GM19468 (cell line): ENCODE data around the gene ZNF487.
"Not testable (repeated sequence)": the region's sequence is repeated elsewhere in the genome, so short reads cannot be mapped to it uniquely, and the experiment has no call there.

Experiments used
- ATAC-seq: cut with Tn5 transposase; IDR thresholded peaks from one replicate; pipeline ENCODE4 v1.9.1; 2021; ENCODE audit warnings: mild to moderate bottlenecking, moderate library complexity, moderate number of reproducible peaks; ENCODE audit not compliant: unreplicated experiment; ENCODE audit errors: extremely low read depth

Gene ZNF487

DNA sequence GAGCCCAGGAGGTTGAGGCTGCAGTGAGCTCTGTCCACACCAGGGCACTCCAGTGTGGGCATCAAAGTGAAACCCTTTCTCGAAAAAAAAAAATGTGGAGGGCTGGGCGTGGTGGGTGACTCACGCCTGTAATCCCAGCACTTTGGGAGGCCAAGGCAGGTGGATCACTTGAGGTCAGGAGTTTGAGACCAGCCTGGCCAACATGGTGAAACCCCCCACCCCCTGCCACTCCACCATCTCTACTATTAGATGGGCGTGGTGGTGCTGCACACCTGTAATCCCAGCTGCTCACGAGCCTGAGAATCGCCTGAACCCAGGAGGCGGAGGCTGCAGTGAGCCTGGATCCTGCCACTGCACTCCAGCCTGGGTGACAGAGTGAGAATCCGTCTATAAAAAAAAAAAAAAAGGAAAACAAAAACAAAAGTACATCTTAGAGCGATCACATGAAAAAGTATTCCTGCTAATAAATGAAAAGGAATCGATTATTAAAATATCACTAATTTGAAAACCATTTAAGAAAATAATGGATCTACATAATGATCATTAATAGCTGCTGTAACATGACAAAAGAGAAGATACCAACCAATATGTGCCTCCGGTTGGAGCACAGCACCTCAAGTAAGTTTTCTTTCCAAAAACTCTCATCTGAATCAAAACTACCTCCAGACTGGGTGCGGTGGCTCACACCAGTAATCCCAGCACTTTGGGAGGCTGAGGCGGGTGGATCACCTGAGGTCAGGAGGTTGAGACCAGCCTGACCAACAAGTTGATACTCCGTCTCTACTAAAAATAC, 32.8 kb upstream of the ZNF487 start:
- ATAC-seq = no peak

DNA sequence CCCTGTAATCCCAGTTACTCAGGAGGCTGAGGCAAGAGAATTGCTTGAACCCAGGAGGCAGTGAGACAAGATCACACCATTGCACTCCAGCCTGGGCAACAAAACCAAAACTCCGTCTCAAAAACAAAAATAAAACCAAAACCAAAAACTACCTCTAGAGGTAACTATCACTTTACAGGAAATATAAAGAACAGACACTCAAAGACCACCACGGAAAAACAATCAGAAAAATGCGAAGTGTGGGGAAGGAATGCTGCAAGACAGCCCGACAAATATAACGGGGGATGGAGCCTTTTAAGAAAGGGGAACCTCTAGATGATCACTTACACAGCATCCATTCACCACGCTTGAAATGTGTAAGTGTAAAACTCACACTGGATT, 32.2 kb upstream of the ZNF487 start:
- no peak for ATAC-seq

DNA sequence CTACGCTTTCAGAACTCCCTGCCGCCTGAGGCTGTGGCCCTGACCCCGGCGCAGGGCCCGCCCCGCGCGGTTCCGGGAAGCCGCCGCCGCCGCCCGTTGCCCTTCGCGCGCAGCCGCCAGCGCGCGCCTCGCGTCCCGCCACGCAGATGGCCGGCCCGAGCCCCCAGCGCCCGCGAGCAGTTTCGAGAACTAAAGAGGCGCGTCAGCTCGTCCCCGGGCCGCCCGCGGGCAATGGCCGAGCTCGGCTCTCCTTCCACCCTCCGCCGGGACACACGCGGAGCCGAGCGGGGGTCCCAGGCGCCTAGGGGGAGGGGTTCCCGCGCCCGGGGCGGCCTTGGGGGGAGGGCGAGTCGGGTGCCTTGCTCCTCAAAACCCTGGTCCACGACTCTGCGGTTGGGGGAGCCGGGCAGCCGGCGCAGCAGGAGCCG, 29.7 kb upstream of the ZNF487 start:
- no peak for ATAC-seq

DNA sequence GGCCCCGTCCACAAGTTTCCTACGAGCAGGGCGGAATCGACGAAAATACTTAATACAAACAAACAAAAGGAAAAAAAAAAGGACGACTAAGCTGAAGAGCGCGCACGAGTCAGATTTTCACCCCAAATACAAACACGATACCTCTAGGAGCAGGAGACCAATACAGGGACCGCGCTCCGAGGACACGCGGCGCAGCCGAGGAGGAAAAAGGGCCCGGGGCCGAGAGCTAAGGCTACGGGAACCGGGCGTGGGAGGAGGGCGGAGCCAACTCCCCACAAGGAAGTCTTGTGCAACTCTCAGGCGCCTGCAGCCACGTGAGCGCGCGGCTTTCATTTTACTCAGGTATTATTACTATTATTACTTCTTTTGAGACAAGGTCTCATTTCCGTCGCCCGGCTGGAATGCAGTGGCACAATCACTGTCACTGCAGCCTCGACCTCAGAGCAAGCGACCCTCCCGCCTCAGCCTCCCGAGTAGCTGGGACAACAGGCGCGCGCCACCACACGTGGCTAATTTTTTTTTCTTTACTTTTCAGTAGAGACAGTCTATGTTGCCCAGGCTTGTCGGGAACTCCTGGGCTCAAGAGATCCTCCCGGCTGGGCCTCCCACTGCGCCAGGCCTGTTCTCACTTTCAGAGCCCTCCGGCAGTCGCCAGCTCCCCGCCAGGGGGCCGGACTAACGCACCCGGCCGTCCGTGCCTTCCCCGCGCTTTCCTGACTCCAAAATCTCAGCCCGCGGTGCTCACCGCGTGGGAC, 29.2 kb upstream of the ZNF487 start:
- peak; percentile 23 for ATAC-seq

DNA sequence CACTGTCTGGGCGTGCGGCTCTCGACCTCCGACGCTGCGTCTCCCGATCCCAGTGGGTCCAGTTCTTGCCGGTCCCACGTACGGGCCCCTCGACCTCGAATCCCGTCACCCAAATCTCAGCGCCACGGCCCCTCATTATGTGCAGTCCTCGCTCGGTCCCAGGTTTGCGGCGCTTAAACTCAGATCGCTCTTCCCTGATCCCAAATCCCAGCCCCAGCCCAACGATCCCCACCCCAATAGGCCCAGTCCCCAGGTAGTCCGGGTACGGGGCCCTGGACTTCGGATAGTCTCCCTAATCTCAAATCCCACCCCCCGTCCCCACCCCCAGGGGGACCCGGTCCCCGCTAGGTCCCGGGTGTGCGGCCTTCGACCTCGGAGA, 28.6 kb upstream of the ZNF487 start:
- no peak for ATAC-seq

DNA sequence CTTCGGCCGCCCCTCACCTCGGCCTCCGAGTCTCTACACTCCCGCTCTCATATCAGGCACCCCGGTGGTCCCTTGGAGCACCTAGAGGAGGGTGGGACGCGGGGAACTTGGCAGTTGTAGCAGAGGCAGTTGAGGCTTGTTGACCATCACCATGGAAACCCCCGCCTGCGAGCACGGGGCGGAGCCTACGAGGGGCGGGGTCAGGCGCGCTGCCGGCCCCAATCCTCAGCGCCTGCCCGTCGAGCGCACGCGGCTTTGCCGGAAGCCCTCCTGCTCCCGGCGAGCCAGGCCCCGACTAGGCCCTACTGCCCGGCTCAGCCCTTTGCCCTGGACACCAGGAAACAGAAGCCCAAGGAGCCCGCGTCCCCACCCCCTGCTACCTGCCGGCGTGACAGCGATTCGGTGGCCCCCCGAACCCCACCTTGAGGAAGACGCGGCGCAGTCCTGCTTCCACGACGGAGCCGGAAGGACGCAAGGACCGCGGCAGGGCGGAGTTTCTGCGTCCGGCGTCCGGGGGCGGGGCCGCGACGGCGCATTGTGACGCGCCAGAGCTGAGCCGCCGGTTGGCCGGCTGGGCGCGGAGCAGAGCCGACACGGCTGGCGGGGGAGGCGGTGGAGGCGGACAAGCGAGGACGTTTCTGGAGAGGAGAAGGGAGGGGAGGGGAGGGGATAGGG, 28.1 kb upstream of the ZNF487 start, which contains the start of gene HNRNPF:
Gene HNRNPF, minus strand, starts transcription at position 477 of the 675 bp plus-strand sequence. CDS start 21,302 bp downstream, outside the sequence.
- peak; percentile 66 for ATAC-seq

DNA sequence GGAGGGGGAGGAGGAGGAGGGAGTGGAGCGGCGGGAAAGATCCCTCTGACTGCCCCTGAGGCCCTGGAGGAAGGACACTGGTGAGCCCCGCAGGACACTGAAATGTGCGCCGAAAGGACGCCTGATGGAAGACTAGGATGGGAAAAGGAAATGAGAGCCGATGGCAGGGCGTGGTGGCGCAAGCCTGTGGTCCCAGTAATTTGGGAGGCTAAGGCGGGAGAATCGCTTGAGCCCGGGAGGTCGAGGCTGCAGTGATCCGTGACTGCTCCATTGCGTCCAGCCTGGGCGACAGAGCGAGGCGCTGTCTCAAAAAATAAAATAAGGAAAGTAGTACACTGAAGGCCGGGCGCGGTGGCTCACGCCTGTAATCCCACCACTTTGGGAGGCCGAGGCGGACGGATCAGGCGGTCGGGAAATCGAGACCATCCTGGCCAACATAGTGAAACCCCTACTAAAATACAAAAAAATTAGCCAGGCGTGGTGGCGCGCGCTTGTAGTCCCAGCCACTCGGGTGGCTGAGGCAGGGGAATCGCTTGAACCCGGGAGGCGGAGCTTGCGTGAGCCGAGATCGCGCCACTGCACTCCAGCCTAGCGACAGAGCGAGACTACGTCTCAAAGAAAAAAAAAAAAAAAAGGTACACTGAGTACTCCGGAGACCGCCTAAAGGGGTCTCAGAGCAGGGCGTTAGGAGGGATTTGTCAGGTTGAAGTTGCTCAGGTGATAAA, 27.4 kb upstream of the ZNF487 start:
- ATAC-seq = no peak

DNA sequence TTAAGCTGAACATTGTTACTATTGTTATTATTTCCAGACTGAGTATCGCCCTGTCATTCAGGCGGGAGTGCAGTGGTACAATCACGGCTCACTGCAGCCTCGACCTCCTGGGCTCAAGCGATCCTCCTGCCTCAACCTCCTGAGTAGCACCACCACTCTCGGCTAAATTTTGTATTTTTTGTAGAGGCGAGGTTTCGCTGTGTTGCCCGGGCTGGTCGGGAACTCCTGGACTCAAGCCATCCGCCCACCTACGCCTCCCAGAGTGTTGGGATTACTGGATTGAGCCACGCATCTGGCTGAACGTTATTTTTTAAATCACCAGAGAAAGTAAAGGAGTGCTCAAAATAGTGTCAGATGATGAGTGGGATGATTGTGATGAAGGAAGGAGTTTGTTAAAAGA, 26.6 kb upstream of the ZNF487 start:
- no peak for ATAC-seq

DNA sequence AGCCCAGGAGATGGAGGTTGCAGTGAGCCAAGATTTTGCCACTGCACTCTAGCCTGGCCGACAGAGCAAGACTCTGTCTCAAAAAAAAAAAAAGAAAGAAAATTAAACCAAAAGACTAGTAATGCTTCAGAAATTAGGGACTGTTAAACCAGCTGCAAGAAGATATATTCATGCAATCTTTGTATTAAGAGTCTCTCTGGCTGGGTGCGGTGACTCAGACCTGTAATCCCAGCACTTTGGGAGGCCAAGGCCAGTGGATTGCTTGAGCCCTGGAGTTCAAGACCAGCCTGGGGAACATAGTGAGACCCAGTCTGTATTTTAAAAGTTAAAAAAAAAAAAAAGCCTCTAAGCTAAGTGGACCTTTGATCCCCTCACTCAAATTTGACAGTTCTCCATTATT, 25.4 kb upstream of the ZNF487 start:
- no peak for ATAC-seq

DNA sequence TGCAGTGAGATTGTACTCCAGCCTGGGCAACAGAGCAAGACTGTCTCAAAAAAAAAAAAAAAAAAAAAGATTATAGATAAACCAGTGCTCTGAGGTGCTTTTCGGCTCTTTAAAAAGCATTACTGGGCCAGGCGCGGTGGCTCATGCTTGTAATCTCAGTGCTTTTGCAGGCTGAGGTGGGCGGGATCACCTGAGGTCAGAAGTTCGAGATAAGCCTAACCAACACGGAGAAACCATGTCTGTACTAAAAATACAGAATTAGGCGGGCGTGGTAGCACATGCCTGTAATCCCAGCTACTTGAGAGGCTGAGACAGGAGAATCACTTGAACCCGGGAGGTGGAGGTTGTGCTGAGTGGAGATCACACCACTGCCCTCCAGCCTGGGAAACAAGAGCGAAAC, 21.4 kb upstream of the ZNF487 start:
- no peak for ATAC-seq

DNA sequence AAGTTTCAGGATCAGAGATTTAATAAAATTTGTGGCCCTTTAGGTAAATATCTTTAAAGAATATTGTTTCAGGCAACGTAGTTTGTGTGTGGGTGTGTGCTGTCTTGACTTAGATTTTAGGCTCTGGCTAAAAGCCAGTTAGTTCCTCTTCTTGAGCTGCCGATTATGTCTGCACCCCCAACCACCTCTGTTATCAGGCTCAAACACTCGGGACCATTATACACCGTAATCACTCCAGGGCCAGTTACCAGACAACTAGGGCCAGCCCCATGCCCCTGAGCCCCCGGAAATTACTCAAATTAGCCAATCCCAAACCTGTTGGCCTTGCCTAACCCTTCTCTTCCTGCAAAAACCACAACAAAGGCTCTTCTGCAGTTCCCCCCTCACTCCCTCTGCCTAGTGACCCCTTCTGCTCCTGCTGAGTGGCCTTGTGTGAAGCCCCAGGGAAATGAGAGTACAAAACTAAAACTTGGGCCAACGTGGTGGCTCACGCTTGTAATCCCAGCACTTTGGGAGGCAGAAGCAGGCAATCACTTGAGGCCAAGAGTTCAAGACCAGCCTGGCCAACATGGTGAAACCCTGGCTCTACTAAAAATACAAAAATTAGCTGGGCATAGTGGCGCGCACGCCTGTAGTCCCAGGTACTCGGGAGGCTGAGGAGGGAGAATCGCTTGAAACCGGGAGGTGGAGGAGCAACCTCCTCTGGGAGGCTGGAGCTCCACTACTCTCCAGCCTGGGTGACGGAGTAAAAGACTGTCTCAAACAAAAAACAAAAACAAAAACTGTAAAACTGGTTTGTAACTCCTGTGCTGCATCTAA, 18.8 kb upstream of the ZNF487 start:
- no peak for ATAC-seq

DNA sequence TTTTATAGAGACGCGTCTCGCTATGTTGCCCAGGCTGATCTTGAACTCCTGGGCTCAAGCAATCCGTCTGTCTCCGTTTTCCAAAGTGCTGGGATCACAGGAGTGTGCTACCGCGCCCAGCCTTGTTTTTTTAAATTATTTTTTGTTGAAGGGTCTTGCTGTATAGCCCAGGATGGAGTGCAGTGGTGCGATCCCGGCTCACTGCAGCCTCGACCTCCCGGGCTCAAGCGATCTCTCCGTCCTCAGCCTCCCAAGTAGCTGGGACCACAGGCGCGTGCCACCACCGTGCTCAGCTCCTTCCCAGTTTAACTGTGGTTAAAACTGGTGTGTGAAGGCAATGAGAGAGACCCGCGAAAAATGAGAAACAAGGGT, 16.9 kb upstream of the ZNF487 start:
- no peak for ATAC-seq

DNA sequence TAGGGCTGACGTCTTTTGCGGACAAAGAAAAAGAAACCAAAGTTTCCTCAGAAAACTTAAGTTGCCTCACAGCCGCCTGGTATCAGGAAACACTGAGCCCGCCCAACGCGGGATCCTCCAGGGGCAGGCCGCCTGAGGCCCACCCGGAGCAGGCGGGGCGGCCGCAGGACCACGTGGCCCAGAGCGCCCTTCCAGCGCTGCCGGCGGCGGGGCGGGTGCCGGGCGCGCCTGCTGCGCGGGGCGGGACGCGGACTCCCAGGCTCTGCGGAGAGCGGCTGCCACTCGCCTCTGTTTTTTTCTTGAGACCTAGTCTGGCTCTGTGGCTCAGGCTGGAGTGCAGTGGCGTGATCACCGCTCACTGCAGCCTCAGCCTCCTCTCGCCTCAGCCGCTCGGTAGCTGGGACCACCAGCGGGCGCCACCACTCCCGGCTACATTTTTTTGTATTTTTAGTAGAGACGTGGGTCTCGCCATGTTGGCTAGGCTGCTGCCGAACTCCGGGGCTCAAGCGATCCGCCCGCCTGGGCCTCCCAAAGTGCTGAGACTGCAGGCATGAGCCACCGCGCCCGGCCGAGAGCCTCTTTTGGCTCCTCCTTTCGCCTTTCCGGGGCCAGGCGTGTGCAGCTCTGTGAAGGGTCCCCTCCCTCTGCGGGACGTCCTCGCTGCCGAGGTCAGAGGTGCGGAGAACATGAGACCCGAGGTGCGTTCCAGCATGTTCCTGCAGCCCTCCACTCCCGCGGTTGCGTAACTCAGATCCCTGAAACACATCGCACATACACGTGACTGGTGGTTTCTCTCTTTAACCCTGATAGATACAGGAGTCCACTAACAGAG, 16.3 kb upstream of the ZNF487 start:
- ATAC-seq = peak; percentile 65

DNA sequence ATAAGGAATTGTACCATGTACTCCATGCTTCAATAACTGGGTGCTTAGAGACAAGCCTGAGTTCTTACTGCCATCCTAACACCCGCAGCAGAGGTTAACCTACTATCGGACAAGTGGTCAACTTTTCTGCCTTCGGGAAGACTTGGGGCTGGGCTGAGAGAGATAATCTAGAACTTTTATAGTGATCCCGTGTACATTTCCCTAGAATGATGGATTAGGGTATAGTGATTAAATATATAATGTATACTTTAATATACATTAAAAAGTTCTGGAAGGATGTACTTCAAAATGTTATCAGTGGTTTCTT, 15.8 kb upstream of the ZNF487 start:
- ATAC-seq = no peak

DNA sequence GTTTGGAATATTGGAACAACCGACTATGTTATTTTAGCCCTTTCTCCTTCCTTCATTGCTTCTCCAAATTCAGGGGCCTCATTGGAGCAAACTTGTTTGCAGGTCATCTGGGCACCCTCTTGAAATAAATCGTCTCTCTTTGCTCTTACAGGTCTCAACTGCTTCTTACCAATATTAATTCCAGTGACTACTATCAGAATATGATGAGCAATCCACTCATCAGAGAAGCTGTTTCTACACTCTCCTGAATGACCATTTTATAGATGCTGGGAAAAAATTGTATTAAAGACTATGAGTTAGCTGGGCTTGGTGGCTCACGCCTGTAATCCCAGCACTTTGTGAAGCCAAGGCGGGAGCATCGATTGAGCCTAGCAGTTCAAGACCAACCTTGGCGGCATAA, 15.4 kb upstream of the ZNF487 start:
- ATAC-seq = no peak

DNA sequence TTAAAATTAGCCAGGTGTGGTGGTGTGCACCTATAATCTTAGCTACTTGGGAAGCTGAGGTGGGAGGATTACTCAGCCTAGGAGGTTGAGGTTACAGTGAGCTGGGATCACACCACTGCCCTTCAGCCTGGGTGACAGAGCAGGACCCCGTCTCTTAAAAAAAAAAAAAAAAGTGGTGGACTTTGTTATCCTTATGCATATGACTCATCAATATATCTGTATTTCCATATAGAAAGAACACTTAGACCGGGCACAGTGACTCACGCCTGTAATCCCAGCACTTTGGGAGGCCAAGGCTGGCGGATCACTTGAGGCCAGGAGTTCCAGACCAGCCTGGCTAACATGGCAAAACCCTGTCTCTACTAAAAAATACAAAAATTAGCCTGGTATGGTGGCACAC, 15.0 kb upstream of the ZNF487 start:
- not testable (repeated sequence) for ATAC-seq

DNA sequence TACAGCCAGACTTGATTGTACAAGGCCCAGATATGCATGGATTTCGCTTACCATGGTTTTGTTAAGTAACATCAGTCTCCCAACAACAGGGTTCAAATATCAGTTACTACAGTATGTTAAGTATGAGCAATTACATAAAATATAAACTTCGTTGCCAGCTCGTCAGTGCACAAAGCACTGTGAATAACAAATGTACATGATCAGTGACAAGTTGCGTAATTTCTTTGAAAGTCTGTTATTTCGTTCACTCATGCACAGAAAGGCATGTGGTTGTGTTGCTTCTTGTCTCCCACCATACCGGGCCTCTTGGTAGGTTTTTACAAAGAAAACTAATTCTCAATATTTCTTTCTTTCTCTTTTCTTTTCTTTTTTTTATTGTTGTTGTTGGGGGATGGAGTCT, 12.5 kb upstream of the ZNF487 start:
- no peak for ATAC-seq

DNA sequence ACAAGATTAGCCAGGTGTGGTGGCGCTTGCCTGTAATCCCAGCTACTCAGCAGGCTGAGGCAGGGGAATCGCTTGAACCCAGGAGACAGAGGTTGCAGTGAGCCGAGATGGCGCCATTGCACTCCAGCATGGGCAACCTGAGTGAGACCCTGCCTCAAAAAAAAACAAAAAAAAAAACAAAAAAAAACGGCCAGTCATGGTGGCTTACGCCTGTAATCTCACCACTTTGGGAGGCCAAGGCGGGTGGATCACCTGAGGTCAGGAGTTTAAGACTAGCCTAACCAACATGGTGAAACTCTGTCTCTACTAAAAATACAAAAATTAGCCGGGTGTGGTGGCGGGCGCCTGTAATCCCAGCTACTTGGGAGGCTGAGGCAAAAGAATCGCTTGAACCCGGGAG, 10.4 kb upstream of the ZNF487 start:
- ATAC-seq = not testable (repeated sequence)
